HG02840 (cell line): ENCODE data around the gene NPIPB8.
"Not testable (repeated sequence)": the region's sequence is repeated elsewhere in the genome, so short reads cannot be mapped to it uniquely, and the experiment has no call there.

Source experiments
- ATAC-seq: cut with Tn5 transposase; IDR thresholded peaks from one replicate; pipeline ENCODE4 v1.9.1; 2021; ENCODE audit warnings: mild to moderate bottlenecking, moderate library complexity, moderate number of reproducible peaks; ENCODE audit not compliant: unreplicated experiment, low FRiP score

The NPIPB8 gene

DNA sequence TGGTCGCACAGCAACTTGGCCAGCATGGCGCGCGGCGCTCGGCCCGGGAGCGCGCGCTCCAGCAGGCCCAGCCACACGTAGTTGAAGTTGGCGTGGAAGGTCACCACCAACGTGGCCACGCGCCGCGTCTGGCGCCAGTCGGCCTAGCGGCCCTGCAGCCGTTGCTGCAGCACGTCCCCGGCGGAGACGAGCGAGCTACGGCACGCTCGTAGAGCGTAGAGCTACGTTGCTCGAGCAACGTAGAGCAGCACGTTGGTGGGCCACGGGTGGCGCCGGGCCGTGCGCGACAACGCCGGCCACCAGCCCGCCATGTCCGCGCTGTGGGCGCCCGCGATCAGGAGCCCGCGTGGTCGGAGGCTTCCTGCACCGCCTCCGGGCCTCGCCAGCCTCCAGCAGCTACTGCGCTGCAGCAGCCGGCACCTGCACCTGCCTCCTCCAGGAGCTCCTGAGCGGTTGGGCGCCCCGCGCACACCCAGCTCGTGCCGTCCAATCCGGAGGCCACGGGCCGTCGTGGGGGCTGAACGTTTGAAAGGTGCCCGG is 14.6 kb upstream of the NPIPB8 start:
- ATAC-seq = no peak

DNA sequence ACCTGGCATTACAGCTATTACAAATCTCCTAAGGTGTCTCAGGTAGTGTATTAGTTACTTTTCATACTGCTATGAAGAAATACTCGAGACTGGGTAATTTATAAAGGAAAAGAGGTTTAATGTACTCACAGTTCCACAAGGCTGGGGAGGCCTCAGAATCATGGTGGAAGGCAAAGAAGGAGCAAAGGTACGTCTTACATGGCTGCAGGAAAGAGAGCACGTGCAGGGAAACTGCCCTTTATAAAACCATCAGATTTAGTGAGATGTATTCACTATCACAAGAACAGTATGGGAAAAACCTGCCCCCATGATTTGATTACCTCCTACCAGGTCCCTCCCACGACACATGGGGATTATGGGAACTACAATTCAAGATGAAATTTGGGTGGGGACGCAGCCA is 7.0 kb upstream of the NPIPB8 start:
- ATAC-seq = not testable (repeated sequence)

GRCh38 chr16:28636093-28636823 is 1.6 kb upstream of the NPIPB8 start:
- not testable (repeated sequence) for ATAC-seq

GRCh38 chr16:28638359-28638758 is 494 bp downstream of the NPIPB8 start:
- ATAC-seq = not testable (repeated sequence)

GRCh38 chr16:28639959-28640358 is 2.1 kb downstream of the NPIPB8 start:
- ATAC-seq = not testable (repeated sequence)

DNA sequence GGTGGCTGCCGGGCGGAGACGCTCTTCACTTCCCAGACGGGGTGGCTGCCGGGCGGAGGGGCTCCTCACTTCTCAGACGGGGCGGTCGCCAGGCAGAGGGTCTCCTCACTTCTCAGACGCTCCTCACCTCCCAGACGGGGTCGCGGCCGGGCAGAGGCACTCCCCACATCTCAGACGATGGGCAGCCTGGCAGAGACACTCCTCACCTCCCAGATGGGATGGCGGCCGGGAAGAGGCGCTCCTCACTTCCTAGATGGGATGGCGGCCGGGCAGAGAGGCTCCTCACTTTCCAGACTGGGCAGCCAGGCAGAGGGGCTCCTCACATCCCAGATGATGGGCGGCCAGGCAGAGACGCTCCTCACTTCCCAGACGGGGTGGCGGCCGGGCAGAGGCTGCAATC is 28.4 kb downstream of the NPIPB8 start:
- ATAC-seq = not testable (repeated sequence)

DNA sequence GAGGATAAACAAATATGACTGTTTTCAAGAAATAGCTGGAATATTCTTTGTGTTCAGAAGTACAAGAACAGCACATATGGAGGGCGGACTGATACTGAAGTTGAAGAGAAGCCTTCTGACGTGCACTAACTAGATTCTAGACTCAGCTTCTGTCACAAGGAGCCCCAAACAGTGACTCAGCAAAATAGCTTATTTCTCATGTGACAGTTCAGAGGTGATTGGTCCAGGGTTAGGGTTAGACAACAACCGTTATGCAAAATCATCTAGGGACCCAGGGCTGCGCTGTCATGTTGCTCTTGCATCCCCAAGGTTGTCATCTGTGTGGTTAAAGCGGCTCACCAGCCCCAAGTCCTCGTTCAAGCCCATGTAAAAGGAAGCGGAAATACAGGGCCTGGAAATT is 29.6 kb downstream of the NPIPB8 start:
- not testable (repeated sequence) for ATAC-seq

DNA sequence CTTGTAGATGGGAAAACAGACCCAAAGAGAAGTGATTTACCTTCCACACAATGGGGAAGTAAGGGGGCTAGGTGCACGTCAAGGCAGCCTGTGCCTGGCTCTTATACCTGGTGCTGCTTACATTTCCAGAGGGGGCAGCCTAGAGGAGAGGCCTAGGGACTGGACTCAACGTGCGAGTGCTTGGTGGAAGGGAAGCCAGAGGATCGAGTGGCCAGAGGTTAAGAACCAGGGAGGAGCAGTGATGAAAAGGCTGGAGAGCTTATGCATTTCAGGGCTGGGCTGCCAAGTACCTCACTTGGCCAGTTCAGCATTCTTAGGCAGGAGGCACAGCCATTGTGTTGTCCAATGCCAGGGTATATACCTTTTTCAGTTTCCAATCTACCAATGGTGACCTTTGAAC is 30.3 kb downstream of the NPIPB8 start:
- not testable (repeated sequence) for ATAC-seq

GRCh38 chr16:28688327-28688952 is 50.6 kb downstream of the NPIPB8 start:
- not testable (repeated sequence) for ATAC-seq

- not testable (repeated sequence) for ATAC-seq
Measured at GRCh38 chr16:28689425-28689824, 51.6 kb downstream of the NPIPB8 start.

DNA sequence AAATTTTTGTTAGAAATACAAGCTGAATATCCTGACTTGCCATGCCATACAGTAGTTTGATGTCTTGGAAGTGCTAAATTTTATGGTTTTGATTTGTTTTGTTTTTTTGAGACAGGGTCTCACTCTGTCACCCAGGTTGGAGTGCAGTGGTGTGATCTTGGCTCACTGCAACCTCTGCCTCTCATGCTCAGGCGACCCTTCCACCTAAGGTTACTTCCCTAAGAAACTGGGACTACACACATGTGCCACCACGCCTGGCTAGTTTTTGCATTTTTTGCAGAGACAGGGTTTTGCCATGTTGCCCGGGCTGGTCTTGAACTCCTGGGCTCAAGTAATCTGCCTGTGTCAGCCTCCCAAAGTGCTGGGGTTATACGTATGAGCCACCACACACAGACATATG is 53.9 kb downstream of the NPIPB8 start:
- ATAC-seq = not testable (repeated sequence)

GRCh38 chr16:28693257-28693950 is 55.5 kb downstream of the NPIPB8 start:
- ATAC-seq = not testable (repeated sequence)

DNA sequence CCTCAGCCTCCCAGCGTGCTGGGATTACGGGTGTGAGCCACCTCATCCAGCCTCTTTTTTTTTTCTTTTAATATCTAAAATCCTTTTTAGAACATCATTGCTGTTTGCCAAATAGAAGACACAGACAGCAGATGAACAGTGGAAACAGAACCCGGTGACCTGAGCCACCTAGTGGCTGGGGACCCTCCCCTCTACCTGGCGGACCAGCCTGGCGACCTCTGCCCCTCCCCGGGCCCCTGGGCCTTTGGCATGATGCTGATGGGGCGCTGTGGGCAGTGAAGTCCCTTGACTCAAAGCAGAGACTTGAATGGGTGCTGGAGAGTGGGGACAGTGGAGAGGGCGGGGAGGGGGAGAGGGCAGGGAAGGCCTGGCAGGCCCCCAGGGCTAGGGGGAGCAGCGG is 61.9 kb downstream of the NPIPB8 start:
- not testable (repeated sequence) for ATAC-seq

DNA sequence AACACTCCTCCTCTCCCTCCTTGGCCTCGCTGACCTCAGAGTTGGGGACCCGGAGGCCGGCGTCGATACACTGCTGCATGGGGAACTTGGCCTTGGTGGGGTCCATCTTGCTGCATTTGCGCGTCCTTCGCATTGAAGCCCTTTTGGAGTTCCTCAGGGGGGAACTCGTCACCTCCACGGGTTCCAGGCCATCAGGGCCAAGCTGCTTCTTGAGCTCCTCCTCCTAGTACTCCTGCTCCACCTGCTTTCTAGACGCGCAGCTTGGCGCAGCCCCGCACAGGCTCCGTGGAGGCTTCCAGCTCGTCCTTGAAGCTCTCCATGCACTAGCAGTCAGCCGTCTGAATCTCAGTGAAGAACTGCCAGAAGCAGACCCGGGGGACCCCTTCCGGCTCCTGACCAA is 62.5 kb downstream of the NPIPB8 start:
- ATAC-seq = not testable (repeated sequence)

DNA sequence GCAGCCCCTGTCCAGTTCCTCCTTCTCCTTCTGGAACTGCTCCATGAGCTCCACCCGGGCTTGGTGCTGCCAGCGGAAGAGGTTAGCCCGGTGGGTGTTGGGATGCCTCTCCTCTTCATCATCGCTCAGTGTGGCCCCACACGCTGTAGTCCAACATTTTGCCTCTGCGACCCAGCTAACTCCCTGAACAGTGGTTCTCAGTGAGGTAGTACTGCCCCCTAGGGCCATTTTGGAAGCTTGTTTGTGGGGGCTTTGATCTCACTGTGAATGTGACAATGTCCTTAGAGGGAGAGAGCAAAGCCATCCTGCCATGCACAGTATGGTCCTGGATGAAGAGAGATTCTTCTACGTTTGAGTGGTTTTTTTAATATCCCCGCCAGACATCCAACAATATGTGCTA is 63.5 kb downstream of the NPIPB8 start:
- ATAC-seq = not testable (repeated sequence)

DNA sequence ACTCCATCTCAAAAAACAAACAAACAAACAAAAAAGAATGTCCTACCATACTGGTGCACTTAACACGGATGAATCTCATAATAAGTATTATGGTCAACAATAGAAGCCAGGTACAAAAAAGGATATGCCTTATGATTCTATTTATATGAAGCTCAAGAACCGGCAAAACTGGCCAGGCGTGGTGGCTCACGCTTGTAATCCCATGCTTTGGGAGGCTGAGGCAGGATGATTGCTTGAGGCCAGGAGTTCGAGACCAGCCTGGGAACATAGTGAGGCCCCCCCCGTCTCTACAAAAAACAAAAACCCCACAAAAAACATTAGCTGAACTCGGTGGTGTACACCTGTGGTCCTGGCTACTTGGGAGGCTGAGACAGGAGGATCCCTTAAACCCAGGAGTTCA is 66.4 kb downstream of the NPIPB8 start:
- ATAC-seq = not testable (repeated sequence)
